OCI-LY3 (cell line): Measurements from ENCODE around the gene GSTA5.

Experiments
- CTCF ChIP-seq: fragments of 200-600, 300-600 bp; sonication (generic); IDR thresholded peaks from 2 replicates; pipeline ENCODE4 v1.5.1; 2014; ENCODE audit warnings: antibody characterized with exemption, low read length, low read depth
- EZH2phosphoT487 ChIP-seq: fragments of 200-600 bp; shearing (Covaris generic); IDR thresholded peaks from 2 replicates; pipeline ENCODE4 v1.6.1; 2018; ENCODE audit warnings: antibody characterized with exemption, mixed run types, low read depth

- TF ChIP-seq CTCF (no peak), EZH2phosphoT487 (no peak)
Measured at GRCh38 chr6:52802806-52803205, 37.8 kb downstream of the GSTA5 start.
